HepG2 (cell line): ENCODE data around the gene CAPN11. TPM values are rescaled to one million over a fixed set of nuclear protein-coding genes. Genes with fewer than 3 reads are reported as not detected.

Experiments
- AKAP8 ChIP-seq: sonication (generic); formaldehyde crosslinking; IDR thresholded peaks from 2 replicates; pipeline ENCODE4 v1.5.1; 2020; ENCODE audit warnings: mild to moderate bottlenecking, missing genetic modification reagents
- ATRX ChIP-seq: sonication (generic); formaldehyde crosslinking; IDR thresholded peaks from 2 replicates; pipeline ENCODE4 v1.4.0; 2020; ENCODE audit warnings: missing genetic modification reagents, borderline replicate concordance
- DZIP1 ChIP-seq: sonication (generic); formaldehyde crosslinking; IDR thresholded peaks from 2 replicates; pipeline ENCODE4 v1.5.0; 2020; ENCODE audit warnings: mild to moderate bottlenecking, missing genetic modification reagents
- HIVEP1 ChIP-seq: sonication (generic); formaldehyde crosslinking; IDR thresholded peaks from 2 replicates; pipeline ENCODE4 v1.4.0; 2020; ENCODE audit warnings: mild to moderate bottlenecking, missing genetic modification reagents
- HNRNPH1 ChIP-seq: fragments of 200-400 bp; formaldehyde crosslinking; optimal IDR thresholded peaks from 2 replicates; pipeline ENCODE3; 2017; ENCODE audit warnings: mild to moderate bottlenecking, low read depth, low read length
- NBN ChIP-seq: fragments of 450-650 bp; conservative IDR thresholded peaks from 2 replicates; pipeline ENCODE4 v1.6.1; 2017
- NR2F6 ChIP-seq, 2 experiments: IDR thresholded peaks; 2 replicates each; pipeline ENCODE4 v1.6.1; 2016; ENCODE audit warnings: antibody characterized with exemption in 1 of 2, mild to moderate bottlenecking in 1 of 2
- PRPF4 ChIP-seq: fragments of 200-400 bp; formaldehyde crosslinking; IDR thresholded peaks from 2 replicates; pipeline ENCODE4 v1.6.1; 2016; ENCODE audit warnings: low read length, low read depth; ENCODE audit not compliant: poor library complexity, severe bottlenecking
- RARA ChIP-seq: IDR thresholded peaks from 2 replicates; pipeline ENCODE4 v1.6.1; 2016; ENCODE audit warnings: missing genetic modification reagents, missing compliant biosample characterization
- RORA ChIP-seq: sonication (generic); formaldehyde crosslinking; IDR thresholded peaks from 2 replicates; pipeline ENCODE4 v1.5.0; 2020; ENCODE audit warnings: mild to moderate bottlenecking, missing genetic modification reagents, moderate library complexity
- TSC22D2 ChIP-seq: sonication (generic); formaldehyde crosslinking; IDR thresholded peaks from 2 replicates; pipeline ENCODE4 v1.5.1; 2020; ENCODE audit warnings: missing genetic modification reagents, mild to moderate bottlenecking, borderline replicate concordance
- ZBTB21 ChIP-seq: sonication (generic); formaldehyde crosslinking; IDR thresholded peaks from 2 replicates; pipeline ENCODE4 v1.4.0; 2020; ENCODE audit warnings: missing genetic modification reagents
- ZNF260 ChIP-seq: sonication (generic); formaldehyde crosslinking; IDR thresholded peaks from 2 replicates; pipeline ENCODE4 v1.4.0; 2020; ENCODE audit warnings: missing genetic modification reagents, low read depth, mild to moderate bottlenecking, borderline replicate concordance
- ZNF431 ChIP-seq: sonication (generic); formaldehyde crosslinking; IDR thresholded peaks from 2 replicates; pipeline ENCODE4 v1.9.0; 2022; ENCODE audit warnings: missing genetic modification reagents, low read depth, mild to moderate bottlenecking, borderline replicate concordance
- ZNF496 ChIP-seq: sonication (generic); formaldehyde crosslinking; IDR thresholded peaks from 2 replicates; pipeline ENCODE4 v1.8.1; 2023; ENCODE audit warnings: mild to moderate bottlenecking, moderate library complexity, missing genetic modification reagents; ENCODE audit not compliant: insufficient replicate concordance
- ZNF558 ChIP-seq: sonication (generic); formaldehyde crosslinking; IDR thresholded peaks from 2 replicates; pipeline ENCODE4 v1.9.0; 2022; ENCODE audit warnings: mild to moderate bottlenecking, missing genetic modification reagents, borderline replicate concordance
- ZNF646 ChIP-seq: sonication (generic); formaldehyde crosslinking; IDR thresholded peaks from 2 replicates; pipeline ENCODE4 v1.9.0; 2021; ENCODE audit warnings: mild to moderate bottlenecking, missing genetic modification reagents
- ZZZ3 ChIP-seq: sonication (generic); formaldehyde crosslinking; IDR thresholded peaks from 2 replicates; pipeline ENCODE4 v1.4.0; 2020; ENCODE audit warnings: missing genetic modification reagents, mild to moderate bottlenecking, borderline replicate concordance
- polyA plus RNA-seq, 8 experiments: library from polyadenylated mRNA; depleted of rRNA in 3 of 8; stranded (reverse) in 7 of 8; unstranded in 1 of 8; fragments of >200 nt; fragmentation: Illumina TruSeq in 4 of 8; extraction: Trizol in 4 of 8; gene quantifications; 2 replicates each; pipeline versions ENCODE4 v1.2.1 to v1.2.3, GENCODE V29; 2011 to 2016; ENCODE audit warnings: low read depth in 4 of 8, missing spikeins in 1 of 8, mixed read lengths in 1 of 8; ENCODE audit not compliant: insufficient read depth in 1 of 8
- total RNA-seq, 5 experiments: library from RNA; depleted of rRNA; stranded (reverse); fragments of >200 nt; fragmentation: Illumina TruSeq; extraction: Trizol; gene quantifications; 2 replicates each; pipeline ENCODE4 v1.2.3, GENCODE V29; 2016; ENCODE audit warnings: low read depth in 1 of 5
- TF ChIP-seq, protein P1 (sequence below): sonication (generic); formaldehyde crosslinking; IDR thresholded peaks from 2 replicates; pipeline ENCODE4 v1.8.1; 2023; ENCODE audit warnings: mild to moderate bottlenecking, missing genetic modification reagents, borderline replicate concordance
- TF ChIP-seq, protein P2 (sequence below): sonication (generic); formaldehyde crosslinking; IDR thresholded peaks from 2 replicates; pipeline ENCODE4 v1.4.0; 2020; ENCODE audit warnings: missing genetic modification reagents

CAPN11 gene
- total and polyA plus RNA-seq, 2 of the 13 experiments (the other 11 are each of a cell fraction or from before 2014, with no cell fraction given), result 0.07 to 0.11 TPM

- TF ChIP-seq ZNF646 (CRISPR knock-in tag), result no peak
- no peak for TF ChIP-seq HIVEP1 (CRISPR knock-in tag)
- TF ChIP-seq NBN, result no peak
- no peak for TF ChIP-seq RORA
- no peak for TF ChIP-seq ZNF558
- no peak for TF ChIP-seq DZIP1
- TF ChIP-seq, protein P1, sequence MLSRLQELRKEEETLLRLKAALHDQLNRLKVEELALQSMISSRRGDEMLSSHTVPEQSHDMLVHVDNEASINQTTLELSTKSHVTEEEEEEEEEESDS, result no peak
- TF ChIP-seq TSC22D2, result no peak
- TF ChIP-seq HNRNPH1, result no peak
- TF ChIP-seq, protein P2, sequence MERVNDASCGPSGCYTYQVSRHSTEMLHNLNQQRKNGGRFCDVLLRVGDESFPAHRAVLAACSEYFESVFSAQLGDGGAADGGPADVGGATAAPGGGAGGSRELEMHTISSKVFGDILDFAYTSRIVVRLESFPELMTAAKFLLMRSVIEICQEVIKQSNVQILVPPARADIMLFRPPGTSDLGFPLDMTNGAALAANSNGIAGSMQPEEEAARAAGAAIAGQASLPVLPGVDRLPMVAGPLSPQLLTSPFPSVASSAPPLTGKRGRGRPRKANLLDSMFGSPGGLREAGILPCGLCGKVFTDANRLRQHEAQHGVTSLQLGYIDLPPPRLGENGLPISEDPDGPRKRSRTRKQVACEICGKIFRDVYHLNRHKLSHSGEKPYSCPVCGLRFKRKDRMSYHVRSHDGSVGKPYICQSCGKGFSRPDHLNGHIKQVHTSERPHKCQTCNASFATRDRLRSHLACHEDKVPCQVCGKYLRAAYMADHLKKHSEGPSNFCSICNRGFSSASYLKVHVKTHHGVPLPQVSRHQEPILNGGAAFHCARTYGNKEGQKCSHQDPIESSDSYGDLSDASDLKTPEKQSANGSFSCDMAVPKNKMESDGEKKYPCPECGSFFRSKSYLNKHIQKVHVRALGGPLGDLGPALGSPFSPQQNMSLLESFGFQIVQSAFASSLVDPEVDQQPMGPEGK (CRISPR knock-in tag), result no peak
- TF ChIP-seq ZNF496 (CRISPR knock-in tag), result no peak
- TF ChIP-seq ZZZ3, result no peak
- no peak for TF ChIP-seq AKAP8 (CRISPR knock-in tag)
- no peak for TF ChIP-seq ZNF260 (CRISPR knock-in tag)
- TF ChIP-seq PRPF4, result no peak
- peak; percentile 62 for TF ChIP-seq RARA (CRISPR knock-in tag)
- TF ChIP-seq NR2F6 (IDR thresholded peaks at IDR 0.05), result peak; percentile 79
- TF ChIP-seq NR2F6 (CRISPR knock-in tag; IDR thresholded peaks at IDR 0.05), result peak; percentile 86
- TF ChIP-seq ZNF431, result no peak
- TF ChIP-seq ATRX (CRISPR knock-in tag), result no peak
- no peak for TF ChIP-seq ZBTB21 (CRISPR knock-in tag)
These were observed 49.3 kb downstream of the CAPN11 start (continued) for GRCh38 chr6:44207966-44208365.
